ENCODE results near the gene NFKBIE.

The NFKBIE gene

DNA sequence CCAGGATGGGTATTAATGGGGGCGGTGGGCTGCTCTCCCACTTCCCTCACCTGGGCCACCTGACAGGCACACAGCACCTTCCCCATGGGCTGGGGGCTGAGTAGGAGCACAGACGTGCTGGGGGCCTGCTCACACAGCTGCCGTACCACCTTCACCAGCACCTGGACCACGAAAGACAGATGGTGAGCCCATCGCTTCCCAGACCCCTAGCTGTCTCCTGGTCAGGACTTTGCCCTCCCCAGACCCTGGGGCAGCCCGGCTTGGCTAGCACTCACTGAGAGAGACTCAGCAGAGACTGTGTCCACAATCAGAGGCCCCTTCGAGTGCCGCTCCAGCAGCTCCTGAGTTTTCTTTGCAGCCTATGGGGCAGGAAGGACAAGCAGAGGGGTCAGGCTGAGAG lies 35.8 kb upstream of the NFKBIE start:
- TF ChIP-seq, protein P1, sequence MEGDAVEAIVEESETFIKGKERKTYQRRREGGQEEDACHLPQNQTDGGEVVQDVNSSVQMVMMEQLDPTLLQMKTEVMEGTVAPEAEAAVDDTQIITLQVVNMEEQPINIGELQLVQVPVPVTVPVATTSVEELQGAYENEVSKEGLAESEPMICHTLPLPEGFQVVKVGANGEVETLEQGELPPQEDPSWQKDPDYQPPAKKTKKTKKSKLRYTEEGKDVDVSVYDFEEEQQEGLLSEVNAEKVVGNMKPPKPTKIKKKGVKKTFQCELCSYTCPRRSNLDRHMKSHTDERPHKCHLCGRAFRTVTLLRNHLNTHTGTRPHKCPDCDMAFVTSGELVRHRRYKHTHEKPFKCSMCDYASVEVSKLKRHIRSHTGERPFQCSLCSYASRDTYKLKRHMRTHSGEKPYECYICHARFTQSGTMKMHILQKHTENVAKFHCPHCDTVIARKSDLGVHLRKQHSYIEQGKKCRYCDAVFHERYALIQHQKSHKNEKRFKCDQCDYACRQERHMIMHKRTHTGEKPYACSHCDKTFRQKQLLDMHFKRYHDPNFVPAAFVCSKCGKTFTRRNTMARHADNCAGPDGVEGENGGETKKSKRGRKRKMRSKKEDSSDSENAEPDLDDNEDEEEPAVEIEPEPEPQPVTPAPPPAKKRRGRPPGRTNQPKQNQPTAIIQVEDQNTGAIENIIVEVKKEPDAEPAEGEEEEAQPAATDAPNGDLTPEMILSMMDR (IDR thresholded peaks at IDR 0.05): no peak

DNA sequence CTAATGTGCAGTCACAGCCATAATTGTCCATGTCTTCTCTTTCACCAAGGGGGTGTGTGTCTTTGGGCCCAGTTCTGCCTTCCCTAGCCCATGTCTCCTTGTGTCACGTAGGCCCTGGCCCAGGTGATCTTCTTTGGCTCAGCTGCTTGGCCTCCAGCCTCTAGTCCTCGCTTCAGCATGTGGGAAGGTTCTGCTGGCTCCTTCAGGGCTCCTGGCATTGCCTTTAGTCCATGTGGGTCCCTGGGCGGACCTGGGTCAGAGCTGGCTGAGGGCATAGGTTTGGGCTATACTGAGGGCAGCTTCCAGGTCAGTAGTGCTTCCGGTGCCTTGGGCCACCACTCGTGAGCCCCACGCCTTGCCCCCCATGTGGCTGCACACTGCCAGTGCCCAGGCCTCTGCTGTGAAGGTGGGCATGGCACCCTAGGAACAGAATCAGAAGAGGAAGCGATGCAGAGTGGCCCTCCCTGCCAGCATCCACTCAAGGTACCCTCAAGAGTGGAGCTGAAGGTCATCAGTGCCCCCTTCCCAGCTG lies 35.0 kb upstream of the NFKBIE start:
- TF ChIP-seq, protein P1 (IDR thresholded peaks at IDR 0.05): no peak

DNA sequence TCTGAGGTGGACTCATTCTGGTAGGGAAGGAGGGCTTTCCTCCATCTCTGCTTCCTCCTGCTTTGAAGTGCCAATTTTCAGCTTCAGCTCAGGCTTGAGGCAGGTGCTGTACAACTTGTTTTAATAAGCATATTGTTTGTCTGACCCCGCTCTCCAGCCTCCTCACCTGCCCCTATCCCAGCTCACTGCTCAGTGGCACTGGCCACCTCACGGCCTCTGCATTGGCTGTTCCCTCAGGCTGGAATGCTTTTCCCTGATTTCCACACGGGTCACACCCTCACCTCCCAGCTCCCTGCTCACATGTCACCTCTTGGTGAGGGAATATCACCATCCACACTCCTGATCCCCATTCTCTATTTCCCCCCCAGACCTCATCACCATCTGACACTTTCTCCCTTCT lies 33.5 kb upstream of the NFKBIE start:
- TF ChIP-seq, protein P1 (IDR thresholded peaks at IDR 0.05): no peak

DNA sequence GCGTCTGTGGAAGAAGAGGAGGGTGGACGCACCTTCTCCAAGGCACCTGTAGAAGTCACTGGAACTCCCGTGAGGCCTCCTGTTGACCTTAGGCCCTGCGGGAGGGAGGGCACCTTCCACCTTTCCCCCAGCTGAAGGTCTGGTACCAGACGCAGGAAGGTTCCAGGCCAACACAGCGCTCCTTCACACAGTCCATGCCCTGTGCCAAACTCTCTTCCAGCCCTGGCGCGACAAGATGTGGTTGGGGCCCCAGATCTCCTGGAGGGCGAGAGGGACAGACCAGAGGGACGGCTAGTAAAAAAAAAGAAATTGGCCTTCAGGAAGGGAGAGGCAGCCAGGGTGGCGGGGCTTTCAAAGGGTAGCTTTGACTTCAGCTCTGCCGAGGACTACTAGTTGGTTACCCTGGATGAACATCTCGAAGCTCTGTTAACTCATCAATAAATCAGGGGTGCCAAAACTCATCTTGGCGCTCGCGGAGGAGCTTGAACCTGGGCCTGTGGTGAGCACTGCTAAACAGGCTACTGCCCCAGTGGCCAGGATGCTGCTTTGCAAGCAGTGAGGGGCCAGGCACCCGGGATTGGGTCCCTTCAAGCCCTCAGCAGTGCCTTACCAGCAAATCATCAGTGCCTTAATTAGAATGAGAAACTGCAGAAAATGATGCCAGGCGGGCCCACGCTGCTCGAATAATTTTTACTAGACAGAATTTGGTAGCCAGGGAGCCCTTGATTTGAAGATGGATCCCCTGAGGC lies 32.9 kb upstream of the NFKBIE start:
- TF ChIP-seq, protein P1 (IDR thresholded peaks at IDR 0.05): no peak

DNA sequence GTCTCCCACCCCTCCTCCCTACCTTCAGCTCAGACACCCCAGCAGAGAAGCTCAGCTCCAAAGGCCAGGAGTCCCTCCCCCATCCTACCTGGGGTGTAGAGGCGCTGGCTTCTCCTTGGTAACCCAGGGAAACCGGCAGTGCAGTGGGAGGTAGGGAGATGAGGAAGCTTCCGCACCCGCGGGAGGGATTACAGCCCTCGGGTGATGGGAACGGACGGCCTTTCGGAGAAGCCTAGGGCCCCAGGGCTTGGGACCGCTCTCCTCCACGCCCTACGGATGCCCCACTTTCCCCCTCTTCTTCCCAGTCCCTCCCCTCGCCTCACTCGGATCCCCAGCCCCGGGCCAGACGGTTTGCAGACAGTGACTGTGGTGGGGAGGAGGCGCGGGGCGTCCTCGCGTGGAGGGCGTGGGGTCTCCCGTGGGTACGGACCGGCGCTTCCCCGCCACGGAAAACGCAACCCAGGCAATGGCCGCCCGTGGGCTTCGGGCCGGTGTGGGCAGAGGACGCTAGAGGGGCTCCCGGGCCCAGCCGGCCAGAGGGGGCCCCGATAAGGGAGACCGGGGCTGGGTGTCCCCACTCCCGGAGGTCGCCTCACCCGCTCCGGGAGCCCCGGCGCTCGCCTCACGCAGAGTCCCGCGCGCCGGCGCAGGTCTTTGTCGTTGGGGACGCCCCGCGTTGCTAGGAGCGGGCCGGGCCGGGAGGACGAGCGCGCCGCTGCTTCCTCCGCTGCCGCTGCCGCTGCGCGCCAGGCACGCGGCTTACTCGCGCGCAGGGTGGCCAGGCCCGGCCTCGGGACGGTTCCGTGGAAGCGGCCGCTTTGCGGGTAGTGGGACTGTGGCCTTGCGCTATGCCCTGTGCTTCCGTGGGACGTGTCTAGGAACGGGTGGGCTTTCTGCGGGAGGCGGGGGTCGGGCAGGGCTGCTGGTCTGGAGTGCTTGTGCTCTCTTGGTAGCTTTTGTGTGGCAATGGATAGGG lies 32.0 kb upstream of the NFKBIE start:
- TF ChIP-seq, protein P1 (IDR thresholded peaks at IDR 0.05): no peak

DNA sequence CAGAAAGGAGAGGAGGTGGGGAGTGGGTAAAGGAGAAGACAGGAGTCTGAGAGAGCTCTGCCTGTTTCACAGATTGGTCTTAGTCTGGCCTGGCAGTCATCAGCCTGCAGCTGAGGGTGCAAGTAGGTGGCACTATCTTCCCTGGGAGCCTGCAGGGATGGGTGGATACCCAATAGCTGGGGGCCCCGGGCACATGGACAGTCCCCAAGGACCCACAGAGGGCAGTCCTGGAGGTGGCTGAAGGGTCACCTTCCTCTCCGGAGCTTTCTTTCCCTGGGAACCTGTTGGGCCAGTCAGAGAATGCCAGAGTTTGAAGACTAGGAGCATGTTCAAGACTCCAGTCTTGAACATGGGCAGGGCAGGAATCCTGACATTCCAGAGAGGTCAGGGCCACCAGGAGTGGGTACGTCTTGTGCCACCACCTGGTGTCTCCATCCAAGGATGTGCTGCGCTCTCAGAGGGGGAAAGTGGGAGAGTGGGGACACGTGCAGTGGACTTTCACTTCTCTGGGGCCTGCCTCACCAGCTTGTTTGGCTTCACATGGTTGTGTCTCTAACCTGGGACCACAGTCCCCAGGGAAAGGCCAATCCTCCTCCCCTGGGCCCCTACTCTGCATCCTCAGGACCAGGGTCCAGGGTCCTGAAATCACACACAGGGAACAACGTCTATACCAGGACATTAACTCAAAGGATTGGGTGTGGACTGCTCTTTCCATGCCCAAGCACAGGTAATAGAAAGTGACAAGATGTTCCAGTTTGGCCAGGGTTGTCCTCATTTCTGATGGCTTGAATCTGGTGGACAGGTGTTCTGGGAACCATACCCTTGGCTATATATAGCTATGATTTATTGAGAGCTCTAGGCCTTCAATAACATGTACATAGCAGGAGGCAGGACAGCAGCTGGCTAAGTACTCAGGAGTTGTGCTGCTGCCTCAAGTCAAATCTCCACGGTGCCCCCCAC lies 29.8 kb upstream of the NFKBIE start:
- TF ChIP-seq, protein P1 (IDR thresholded peaks at IDR 0.05): no peak

All from LNCAP (cell line).